ENCODE measurements around the gene ABCG4.

DNA sequence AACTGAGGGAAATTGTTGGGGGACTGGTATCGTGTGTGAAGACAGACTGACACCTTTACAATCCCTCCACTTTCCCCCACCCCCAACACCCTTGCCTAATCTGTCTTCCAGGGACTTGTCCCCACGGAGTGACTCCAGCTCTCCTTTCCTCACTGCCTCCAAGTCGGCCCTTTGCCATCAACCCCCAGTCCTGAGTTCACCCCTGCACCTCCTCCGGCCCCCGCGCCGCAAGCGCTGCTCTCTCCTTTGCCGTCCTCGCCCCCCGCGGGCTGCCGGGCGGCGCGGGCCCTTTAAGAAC lies 183 bp upstream of the ABCG4 start:
- TF ChIP-seq CTCF (IDR thresholded peaks at IDR 0.05; ENCODE audit: low read depth, low read length, poor library complexity, severe bottlenecking) (no peak), EZH2phosphoT487 (IDR thresholded peaks at IDR 0.05; ENCODE audit: borderline replicate concordance, low read length) (no peak)

Measured in DOHH2 (cell line).